GM23338 (cell line): ENCODE results near the gene FBLN5. TPM values are rescaled to one million over a fixed set of nuclear protein-coding genes. Genes with fewer than 3 reads are reported as not detected.

ENCODE experiments used
- ATAC-seq: fragments of 200-7000 bp; cut with Tn5 transposase; 3 replicates; pipeline ENCODE4 v1.9.1; 2020
- DNase-seq: peaks from one replicate; pipeline ENCODE4 v3.0.0-alpha.2; 2015; ENCODE audit warnings: low spot score
- H2AFZ ChIP-seq: fragments of 200-600 bp; sonication (generic); 2 replicates; pipeline ENCODE4 v1.8.0; 2016; ENCODE audit warnings: antibody characterized with exemption, mild to moderate bottlenecking, moderate library complexity
- H3F3A ChIP-seq: fragments of 200-600 bp; sonication (generic); replicated peaks from 2 replicates; pipeline ENCODE4 v1.8.0; 2017; ENCODE audit warnings: antibody characterized with exemption, mixed run types, low read depth
- H3K27ac ChIP-seq: fragments of 200-600 bp; sonication (generic); 2 replicates; pipeline ENCODE4 v1.6.1; 2016; ENCODE audit warnings: low read depth
- H3K27me3 ChIP-seq: fragments of 200-600 bp; sonication (generic); 2 replicates; pipeline ENCODE4 v1.8.0; 2016; ENCODE audit warnings: mild to moderate bottlenecking, mixed run types, moderate library complexity; ENCODE audit not compliant: insufficient read depth
- H3K36me3 ChIP-seq: fragments of 200-600 bp; sonication (generic); 2 replicates; pipeline ENCODE4 v1.8.0; 2016; ENCODE audit warnings: mild to moderate bottlenecking; ENCODE audit not compliant: insufficient read depth
- H3K4me1 ChIP-seq: fragments of 200-600 bp; sonication (generic); 2 replicates; pipeline ENCODE4 v1.8.0; 2016; ENCODE audit warnings: mild to moderate bottlenecking, moderate library complexity; ENCODE audit not compliant: insufficient read depth
- H3K4me2 ChIP-seq: fragments of 200-600 bp; sonication (generic); 2 replicates; pipeline ENCODE4 v1.7.1; 2017; ENCODE audit warnings: mixed run types
- H3K4me3 ChIP-seq: fragments of 200-600 bp; sonication (generic); 2 replicates; pipeline ENCODE4 v1.6.1; 2016; ENCODE audit warnings: mixed run types
- H3K79me2 ChIP-seq: fragments of 200-600 bp; sonication (generic); replicated peaks from 2 replicates; pipeline ENCODE4 v1.8.0; 2017; ENCODE audit warnings: mild to moderate bottlenecking; ENCODE audit not compliant: insufficient read depth
- H3K9me2 ChIP-seq: fragments of 200-600 bp; sonication (generic); 2 replicates; pipeline ENCODE4 v1.8.0; 2017; ENCODE audit not compliant: insufficient read depth
- H4K20me1 ChIP-seq: fragments of 200-600 bp; sonication (generic); replicated peaks from 2 replicates; pipeline ENCODE4 v1.8.0; 2017; ENCODE audit warnings: mild to moderate bottlenecking; ENCODE audit not compliant: insufficient read depth
- H3K27ac Mint-ChIP-seq: 2 replicates; pipeline ENCODE4 v1.8.0; 2020; ENCODE audit warnings: inconsistent platforms, mild to moderate bottlenecking, moderate library complexity, mixed read lengths
- H3K27me3 Mint-ChIP-seq: 3 replicates; pipeline ENCODE4 v1.8.0; 2022; ENCODE audit warnings: low read depth, mild to moderate bottlenecking, moderate library complexity, mixed read lengths, inconsistent platforms; ENCODE audit not compliant: insufficient read depth, poor library complexity
- H3K36me3 Mint-ChIP-seq: 3 replicates; pipeline ENCODE4 v1.8.0; 2021; ENCODE audit warnings: low read depth, mild to moderate bottlenecking, inconsistent platforms, moderate library complexity, mixed read lengths
- H3K4me1 Mint-ChIP-seq: 3 replicates; pipeline ENCODE4 v1.8.0; 2020; ENCODE audit warnings: mild to moderate bottlenecking, inconsistent platforms, mixed read lengths
- H3K4me3 Mint-ChIP-seq: 3 replicates; pipeline ENCODE4 v1.8.0; 2021; ENCODE audit warnings: moderate library complexity, mild to moderate bottlenecking, inconsistent platforms, mixed read lengths
- H3K9me3 Mint-ChIP-seq: 3 replicates; pipeline ENCODE4 v1.8.0; 2020; ENCODE audit warnings: moderate library complexity, mild to moderate bottlenecking, inconsistent platforms, mixed read lengths
- CREB1 ChIP-seq: fragments of 250-450 bp; sonication (Bioruptor Pico); IDR thresholded peaks from 2 replicates; pipeline ENCODE4 v1.5.0; 2020; ENCODE audit warnings: low read depth, mild to moderate bottlenecking, moderate library complexity
- EZH2 ChIP-seq: fragments of 200-600 bp; sonication (generic); IDR thresholded peaks from one replicate; pipeline ENCODE4 v1.8.0; 2017; ENCODE audit warnings: antibody characterized with exemption, mild to moderate bottlenecking, low read depth; ENCODE audit not compliant: unreplicated experiment
- EZH2phosphoT487 ChIP-seq: fragments of 200-600 bp; sonication (generic); IDR thresholded peaks from one replicate; pipeline ENCODE4 v1.8.1; 2018; ENCODE audit warnings: antibody characterized with exemption; ENCODE audit not compliant: unreplicated experiment
- JUNB ChIP-seq: IDR thresholded peaks from one replicate; pipeline ENCODE4 v1.6.1; 2016; ENCODE audit warnings: antibody characterized with exemption; ENCODE audit not compliant: unreplicated experiment
- NANOG ChIP-seq: IDR thresholded peaks from 2 replicates; pipeline ENCODE4 v1.6.1; 2016; ENCODE audit warnings: antibody characterized with exemption, borderline replicate concordance
- POLR2AphosphoS5 ChIP-seq: IDR thresholded peaks from 2 replicates; pipeline ENCODE4 v1.6.1; 2016; ENCODE audit warnings: antibody characterized with exemption, low read depth
- STAT1 ChIP-seq: IDR thresholded peaks from one replicate; pipeline ENCODE4 v1.6.1; 2016; ENCODE audit warnings: antibody characterized with exemption; ENCODE audit not compliant: unreplicated experiment
- ZNF331 ChIP-seq: fragments of 250-450 bp; sonication (Bioruptor Pico); IDR thresholded peaks from 2 replicates; pipeline ENCODE4 v1.5.0; 2020; ENCODE audit warnings: low read depth, mild to moderate bottlenecking, moderate library complexity
- polyA plus RNA-seq: library from polyadenylated mRNA; unstranded; fragments of >200 nt; fragmentation: Nextera tagmentation; extraction: Ambion mirVana; gene quantifications from 2 replicates; pipeline ENCODE4 v1.2.1, GENCODE V29; 2016
- total RNA-seq: library from RNA; depleted of rRNA; stranded (reverse); fragments of >200 nt; shearing (Covaris generic); gene quantifications from 2 replicates; pipeline ENCODE4 v1.2.3, GENCODE V29; 2014
- TF ChIP-seq, protein P1 (sequence below): IDR thresholded peaks from 2 replicates; pipeline ENCODE4 v1.6.1; 2016; ENCODE audit warnings: antibody characterized with exemption
- TF ChIP-seq, protein P2 (sequence below), 2 experiments: fragments of 200-600 bp in 1 of 2; sonication (generic) in 1 of 2; conservative IDR thresholded peaks; 2 replicates each; pipeline versions ENCODE4 v1.5.1 to v1.6.1; 2016 to 2017; ENCODE audit warnings: antibody characterized with exemption in 2 of 2, low read depth in 2 of 2, mild to moderate bottlenecking in 2 of 2, moderate library complexity in 1 of 2
- TF ChIP-seq, protein P3 (sequence below): fragments of 250-450 bp; sonication (Bioruptor Pico); IDR thresholded peaks from 2 replicates; pipeline ENCODE4 v1.5.0; 2020; ENCODE audit warnings: mild to moderate bottlenecking, moderate library complexity

FBLN5 gene
- total and polyA plus RNA-seq, 2 experiments from 2014 or later = 4.3 to 4.9 TPM

DNA sequence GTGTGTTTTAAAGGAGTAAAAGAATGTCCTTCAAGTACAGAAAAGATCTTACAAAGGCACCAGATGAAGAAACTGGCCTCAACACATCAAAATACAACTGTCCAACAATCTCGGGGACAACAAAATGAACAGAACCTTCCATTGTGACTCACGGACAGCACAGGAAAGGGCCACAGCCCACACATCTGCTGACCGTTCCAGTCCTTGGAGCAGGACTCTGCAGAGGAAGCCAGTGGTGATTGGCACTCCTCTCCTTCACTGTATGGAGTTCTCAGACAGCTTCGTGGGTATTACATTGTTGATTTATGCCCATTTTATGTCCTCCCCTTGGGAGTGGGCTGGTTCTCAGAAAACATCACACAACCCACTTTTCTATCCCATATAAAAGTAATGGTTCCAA, 47.7 kb downstream of the FBLN5 start:
- no peaks in the 10 kb centered on the region for H3K36me3 Mint-ChIP-seq
- no peaks in the 10 kb centered on the region; the same call in 1 of the 2 replicates for H3F3A ChIP-seq
- peaks cover 9% of the 10 kb centered on the region; the same call in 1 of the 2 replicates for H3K9me2 ChIP-seq
- H3K27ac Mint-ChIP-seq = no peak overlapping the region
- peaks cover 10% of the 10 kb centered on the region for H3K4me1 Mint-ChIP-seq
- no peak for ATAC-seq
- no peaks in the 10 kb centered on the region for H4K20me1 ChIP-seq
- H3K9me3 Mint-ChIP-seq = no peaks in the 10 kb centered on the region
- no peak overlapping the region for H2AFZ ChIP-seq
- no peak overlapping the region for H3K27ac ChIP-seq
- H3K36me3 ChIP-seq = no peaks in the 10 kb centered on the region
- H3K27me3 ChIP-seq = no peaks in the 10 kb centered on the region
- TF ChIP-seq ZNF331 (CRISPR knock-in tag) = no peak
- no peak for TF ChIP-seq EZH2
- TF ChIP-seq, protein P1, sequence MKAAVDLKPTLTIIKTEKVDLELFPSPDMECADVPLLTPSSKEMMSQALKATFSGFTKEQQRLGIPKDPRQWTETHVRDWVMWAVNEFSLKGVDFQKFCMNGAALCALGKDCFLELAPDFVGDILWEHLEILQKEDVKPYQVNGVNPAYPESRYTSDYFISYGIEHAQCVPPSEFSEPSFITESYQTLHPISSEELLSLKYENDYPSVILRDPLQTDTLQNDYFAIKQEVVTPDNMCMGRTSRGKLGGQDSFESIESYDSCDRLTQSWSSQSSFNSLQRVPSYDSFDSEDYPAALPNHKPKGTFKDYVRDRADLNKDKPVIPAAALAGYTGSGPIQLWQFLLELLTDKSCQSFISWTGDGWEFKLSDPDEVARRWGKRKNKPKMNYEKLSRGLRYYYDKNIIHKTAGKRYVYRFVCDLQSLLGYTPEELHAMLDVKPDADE = no peak
- no peak for TF ChIP-seq STAT1
- TF ChIP-seq, protein P2, sequence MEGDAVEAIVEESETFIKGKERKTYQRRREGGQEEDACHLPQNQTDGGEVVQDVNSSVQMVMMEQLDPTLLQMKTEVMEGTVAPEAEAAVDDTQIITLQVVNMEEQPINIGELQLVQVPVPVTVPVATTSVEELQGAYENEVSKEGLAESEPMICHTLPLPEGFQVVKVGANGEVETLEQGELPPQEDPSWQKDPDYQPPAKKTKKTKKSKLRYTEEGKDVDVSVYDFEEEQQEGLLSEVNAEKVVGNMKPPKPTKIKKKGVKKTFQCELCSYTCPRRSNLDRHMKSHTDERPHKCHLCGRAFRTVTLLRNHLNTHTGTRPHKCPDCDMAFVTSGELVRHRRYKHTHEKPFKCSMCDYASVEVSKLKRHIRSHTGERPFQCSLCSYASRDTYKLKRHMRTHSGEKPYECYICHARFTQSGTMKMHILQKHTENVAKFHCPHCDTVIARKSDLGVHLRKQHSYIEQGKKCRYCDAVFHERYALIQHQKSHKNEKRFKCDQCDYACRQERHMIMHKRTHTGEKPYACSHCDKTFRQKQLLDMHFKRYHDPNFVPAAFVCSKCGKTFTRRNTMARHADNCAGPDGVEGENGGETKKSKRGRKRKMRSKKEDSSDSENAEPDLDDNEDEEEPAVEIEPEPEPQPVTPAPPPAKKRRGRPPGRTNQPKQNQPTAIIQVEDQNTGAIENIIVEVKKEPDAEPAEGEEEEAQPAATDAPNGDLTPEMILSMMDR (conservative IDR thresholded peaks at IDR 0.05; ENCODE audit: low read depth in 2 of 2) = no peak
- TF ChIP-seq JUNB = no peak
- TF ChIP-seq EZH2phosphoT487 = no peak
- no peak for TF ChIP-seq CREB1 (CRISPR knock-in tag)
- no peak for TF ChIP-seq POLR2AphosphoS5
- TF ChIP-seq, protein P3, sequence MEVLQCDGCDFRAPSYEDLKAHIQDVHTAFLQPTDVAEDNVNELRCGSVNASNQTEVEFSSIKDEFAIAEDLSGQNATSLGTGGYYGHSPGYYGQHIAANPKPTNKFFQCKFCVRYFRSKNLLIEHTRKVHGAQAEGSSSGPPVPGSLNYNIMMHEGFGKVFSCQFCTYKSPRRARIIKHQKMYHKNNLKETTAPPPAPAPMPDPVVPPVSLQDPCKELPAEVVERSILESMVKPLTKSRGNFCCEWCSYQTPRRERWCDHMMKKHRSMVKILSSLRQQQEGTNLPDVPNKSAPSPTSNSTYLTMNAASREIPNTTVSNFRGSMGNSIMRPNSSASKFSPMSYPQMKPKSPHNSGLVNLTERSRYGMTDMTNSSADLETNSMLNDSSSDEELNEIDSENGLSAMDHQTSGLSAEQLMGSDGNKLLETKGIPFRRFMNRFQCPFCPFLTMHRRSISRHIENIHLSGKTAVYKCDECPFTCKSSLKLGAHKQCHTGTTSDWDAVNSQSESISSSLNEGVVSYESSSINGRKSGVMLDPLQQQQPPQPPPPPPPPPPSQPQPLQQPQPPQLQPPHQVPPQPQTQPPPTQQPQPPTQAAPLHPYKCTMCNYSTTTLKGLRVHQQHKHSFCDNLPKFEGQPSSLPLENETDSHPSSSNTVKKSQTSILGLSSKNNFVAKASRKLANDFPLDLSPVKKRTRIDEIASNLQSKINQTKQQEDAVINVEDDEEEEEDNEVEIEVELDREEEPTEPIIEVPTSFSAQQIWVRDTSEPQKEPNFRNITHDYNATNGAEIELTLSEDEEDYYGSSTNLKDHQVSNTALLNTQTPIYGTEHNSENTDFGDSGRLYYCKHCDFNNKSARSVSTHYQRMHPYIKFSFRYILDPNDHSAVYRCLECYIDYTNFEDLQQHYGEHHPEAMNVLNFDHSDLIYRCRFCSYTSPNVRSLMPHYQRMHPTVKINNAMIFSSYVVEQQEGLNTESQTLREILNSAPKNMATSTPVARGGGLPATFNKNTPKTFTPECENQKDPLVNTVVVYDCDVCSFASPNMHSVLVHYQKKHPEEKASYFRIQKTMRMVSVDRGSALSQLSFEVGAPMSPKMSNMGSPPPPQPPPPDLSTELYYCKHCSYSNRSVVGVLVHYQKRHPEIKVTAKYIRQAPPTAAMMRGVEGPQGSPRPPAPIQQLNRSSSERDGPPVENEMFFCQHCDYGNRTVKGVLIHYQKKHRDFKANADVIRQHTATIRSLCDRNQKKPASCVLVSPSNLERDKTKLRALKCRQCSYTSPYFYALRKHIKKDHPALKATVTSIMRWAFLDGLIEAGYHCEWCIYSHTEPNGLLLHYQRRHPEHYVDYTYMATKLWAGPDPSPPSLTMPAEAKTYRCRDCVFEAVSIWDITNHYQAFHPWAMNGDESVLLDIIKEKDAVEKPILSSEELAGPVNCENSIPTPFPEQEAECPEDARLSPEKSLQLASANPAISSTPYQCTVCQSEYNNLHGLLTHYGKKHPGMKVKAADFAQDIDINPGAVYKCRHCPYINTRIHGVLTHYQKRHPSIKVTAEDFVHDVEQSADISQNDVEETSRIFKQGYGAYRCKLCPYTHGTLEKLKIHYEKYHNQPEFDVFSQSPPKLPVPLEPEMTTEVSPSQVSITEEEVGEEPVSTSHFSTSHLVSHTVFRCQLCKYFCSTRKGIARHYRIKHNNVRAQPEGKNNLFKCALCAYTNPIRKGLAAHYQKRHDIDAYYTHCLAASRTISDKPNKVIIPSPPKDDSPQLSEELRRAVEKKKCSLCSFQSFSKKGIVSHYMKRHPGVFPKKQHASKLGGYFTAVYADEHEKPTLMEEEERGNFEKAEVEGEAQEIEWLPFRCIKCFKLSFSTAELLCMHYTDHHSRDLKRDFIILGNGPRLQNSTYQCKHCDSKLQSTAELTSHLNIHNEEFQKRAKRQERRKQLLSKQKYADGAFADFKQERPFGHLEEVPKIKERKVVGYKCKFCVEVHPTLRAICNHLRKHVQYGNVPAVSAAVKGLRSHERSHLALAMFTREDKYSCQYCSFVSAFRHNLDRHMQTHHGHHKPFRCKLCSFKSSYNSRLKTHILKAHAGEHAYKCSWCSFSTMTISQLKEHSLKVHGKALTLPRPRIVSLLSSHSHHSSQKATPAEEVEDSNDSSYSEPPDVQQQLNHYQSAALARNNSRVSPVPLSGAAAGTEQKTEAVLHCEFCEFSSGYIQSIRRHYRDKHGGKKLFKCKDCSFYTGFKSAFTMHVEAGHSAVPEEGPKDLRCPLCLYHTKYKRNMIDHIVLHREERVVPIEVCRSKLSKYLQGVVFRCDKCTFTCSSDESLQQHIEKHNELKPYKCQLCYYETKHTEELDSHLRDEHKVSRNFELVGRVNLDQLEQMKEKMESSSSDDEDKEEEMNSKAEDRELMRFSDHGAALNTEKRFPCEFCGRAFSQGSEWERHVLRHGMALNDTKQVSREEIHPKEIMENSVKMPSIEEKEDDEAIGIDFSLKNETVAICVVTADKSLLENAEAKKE (CRISPR knock-in tag) = no peak
- TF ChIP-seq NANOG = no peak
- no peaks in the 10 kb centered on the region for H3K79me2 ChIP-seq
- no peak overlapping the region for H3K4me3 ChIP-seq
- no peak overlapping the region for H3K4me3 Mint-ChIP-seq
- peaks cover 7% of the 10 kb centered on the region for H3K27me3 Mint-ChIP-seq
- DNase-seq = no peak
- peaks cover 3% of the 10 kb centered on the region; the same call in 1 of the 2 replicates for H3K4me1 ChIP-seq
- no peak overlapping the region for H3K4me2 ChIP-seq
